Measurements from ENCODE around the gene ZSWIM9.

Gene ZSWIM9

DNA sequence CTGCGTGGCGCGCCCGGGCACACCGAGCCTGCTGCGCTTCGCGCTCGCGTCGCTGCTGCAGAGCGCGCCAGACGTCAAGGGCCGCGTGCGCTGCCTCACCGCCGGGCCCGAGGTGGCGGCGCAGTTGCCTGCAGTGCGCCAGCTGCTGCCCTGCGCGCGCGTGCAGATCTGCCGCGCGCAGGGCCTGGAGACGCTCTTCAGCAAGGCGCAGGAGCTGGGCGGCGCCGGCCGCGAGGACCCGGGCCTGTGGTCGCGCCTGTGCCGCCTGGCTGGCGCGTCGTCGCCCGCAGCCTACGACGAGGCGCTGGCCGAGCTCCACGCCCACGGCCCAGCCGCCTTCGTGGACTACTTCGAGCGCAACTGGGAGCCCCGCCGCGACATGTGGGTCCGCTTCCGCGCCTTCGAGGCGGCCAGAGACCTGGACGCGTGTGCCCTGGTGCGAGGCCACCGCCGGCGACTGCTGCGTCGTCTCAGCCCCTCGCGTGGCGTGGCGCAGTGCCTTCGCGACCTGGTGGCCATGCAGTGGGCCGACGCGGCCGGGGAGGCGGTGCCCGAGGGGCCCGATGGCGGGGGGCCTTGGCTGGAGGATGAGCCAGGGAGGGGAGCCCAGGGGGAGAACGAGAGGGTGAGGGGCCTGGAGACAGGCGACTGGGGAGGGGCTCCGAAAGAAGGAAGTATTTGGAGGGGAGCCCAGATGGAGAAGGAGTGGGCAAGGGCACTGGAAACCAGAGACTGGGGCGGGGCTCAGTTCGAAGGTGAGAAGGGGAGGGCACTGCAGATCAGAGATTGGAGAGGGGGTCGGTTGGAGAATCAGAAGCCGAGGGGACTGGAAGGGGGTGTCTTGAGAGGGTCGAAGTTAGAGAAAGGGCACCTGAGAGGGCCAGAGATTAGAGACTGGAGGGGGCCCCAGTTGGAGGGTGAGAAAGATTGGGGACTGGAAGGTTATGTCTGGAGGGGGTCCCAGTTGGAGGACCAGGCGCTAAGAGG is 24.7 kb downstream of the ZSWIM9 start:
- ChIA-PET CTCF (interaction anchor here (0.6 to 1.1 kb wide), 3 partner anchors 26 to 414 kb away, joined by 3 to 6 read pairs (median 5); no protein-coding TSS in a partner anchor), POLR2A (interaction anchor here (1.6 kb wide), 1 partner anchor 8 kb away, joined by 7 read pairs; no protein-coding TSS in a partner anchor)
- H3K4me1 ChIP-seq (ENCODE audit: control insufficient read depth, insufficient read depth, low read length) = 0 out of 2 replicates have a peak, but pooled peaks cover 2% of the 10 kb centered on the region
- TF ChIP-seq SP3 (tag by site-specific recombination; IDR thresholded peaks at IDR 0.05) (no peak), ZNF600 (tag by site-specific recombination; IDR thresholded peaks at IDR 0.05) (no peak), ZIC2 (tag by site-specific recombination; IDR thresholded peaks at IDR 0.05) (peak; percentile 59; the same call in 1 of the 2 replicates), ZNF580 (tag by site-specific recombination; IDR thresholded peaks at IDR 0.05) (no peak), ZNF560 (tag by site-specific recombination; IDR thresholded peaks at IDR 0.05; ENCODE audit: borderline replicate concordance) (no peak), ZNF791 (tag by site-specific recombination; IDR thresholded peaks at IDR 0.05) (no peak), ZSCAN30 (tag by site-specific recombination; IDR thresholded peaks at IDR 0.05) (no peak)
- TF ChIP-seq, protein P1, sequence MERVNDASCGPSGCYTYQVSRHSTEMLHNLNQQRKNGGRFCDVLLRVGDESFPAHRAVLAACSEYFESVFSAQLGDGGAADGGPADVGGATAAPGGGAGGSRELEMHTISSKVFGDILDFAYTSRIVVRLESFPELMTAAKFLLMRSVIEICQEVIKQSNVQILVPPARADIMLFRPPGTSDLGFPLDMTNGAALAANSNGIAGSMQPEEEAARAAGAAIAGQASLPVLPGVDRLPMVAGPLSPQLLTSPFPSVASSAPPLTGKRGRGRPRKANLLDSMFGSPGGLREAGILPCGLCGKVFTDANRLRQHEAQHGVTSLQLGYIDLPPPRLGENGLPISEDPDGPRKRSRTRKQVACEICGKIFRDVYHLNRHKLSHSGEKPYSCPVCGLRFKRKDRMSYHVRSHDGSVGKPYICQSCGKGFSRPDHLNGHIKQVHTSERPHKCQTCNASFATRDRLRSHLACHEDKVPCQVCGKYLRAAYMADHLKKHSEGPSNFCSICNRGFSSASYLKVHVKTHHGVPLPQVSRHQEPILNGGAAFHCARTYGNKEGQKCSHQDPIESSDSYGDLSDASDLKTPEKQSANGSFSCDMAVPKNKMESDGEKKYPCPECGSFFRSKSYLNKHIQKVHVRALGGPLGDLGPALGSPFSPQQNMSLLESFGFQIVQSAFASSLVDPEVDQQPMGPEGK (tag by site-specific recombination; IDR thresholded peaks at IDR 0.05) = no peak
- no peaks in the 10 kb centered on the region for H3K9me3 ChIP-seq (ENCODE audit: control insufficient read depth, insufficient read depth, low read depth, low read length)
- H3K36me3 ChIP-seq (ENCODE audit: control insufficient read depth in 2 of 2, insufficient read depth in 1 of 2, low read length in 2 of 2) = peaks cover under 1 to 12% of the 10 kb centered on the region in 2 experiments; a peak in 2 of 3 replicates
- H3K27ac ChIP-seq (ENCODE audit: extremely low read depth, low read depth, low read length) = no peak overlapping the region
- H3K4me3 ChIP-seq (ENCODE audit: low read depth, low read length) = no peak overlapping the region

GRCh38 chr19:48196321-48196763 is 25.9 kb downstream of the ZSWIM9 start:
- no peak overlapping the region for H3K4me3 ChIP-seq (ENCODE audit: low read depth, low read length)
- no peaks in the 10 kb centered on the region for H3K9me3 ChIP-seq (ENCODE audit: control insufficient read depth, insufficient read depth, low read depth, low read length)
- CTCF ChIA-PET = no interaction called here
- 0 out of 2 replicates have a peak, but pooled peaks cover 2% of the 10 kb centered on the region for H3K4me1 ChIP-seq (ENCODE audit: control insufficient read depth, insufficient read depth, low read length)
- no peak overlapping the region for H3K27ac ChIP-seq (ENCODE audit: extremely low read depth, low read depth, low read length)
- H3K36me3 ChIP-seq (ENCODE audit: control insufficient read depth in 2 of 2, insufficient read depth in 1 of 2, low read length in 2 of 2) = peaks cover 0 to 12% of the 10 kb centered on the region in 2 experiments; a peak in 2 of 3 replicates
- TF ChIP-seq ZNF23 (tag by site-specific recombination; IDR thresholded peaks at IDR 0.05; ENCODE audit: borderline replicate concordance) = no peak
- TF ChIP-seq, protein P2, sequence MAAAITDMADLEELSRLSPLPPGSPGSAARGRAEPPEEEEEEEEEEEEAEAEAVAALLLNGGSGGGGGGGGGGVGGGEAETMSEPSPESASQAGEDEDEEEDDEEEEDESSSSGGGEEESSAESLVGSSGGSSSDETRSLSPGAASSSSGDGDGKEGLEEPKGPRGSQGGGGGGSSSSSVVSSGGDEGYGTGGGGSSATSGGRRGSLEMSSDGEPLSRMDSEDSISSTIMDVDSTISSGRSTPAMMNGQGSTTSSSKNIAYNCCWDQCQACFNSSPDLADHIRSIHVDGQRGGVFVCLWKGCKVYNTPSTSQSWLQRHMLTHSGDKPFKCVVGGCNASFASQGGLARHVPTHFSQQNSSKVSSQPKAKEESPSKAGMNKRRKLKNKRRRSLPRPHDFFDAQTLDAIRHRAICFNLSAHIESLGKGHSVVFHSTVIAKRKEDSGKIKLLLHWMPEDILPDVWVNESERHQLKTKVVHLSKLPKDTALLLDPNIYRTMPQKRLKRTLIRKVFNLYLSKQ (tag by site-specific recombination; IDR thresholded peaks at IDR 0.05; ENCODE audit: borderline replicate concordance) = no peak
- TF ChIP-seq OVOL3 (tag by site-specific recombination; IDR thresholded peaks at IDR 0.05) = no peak
- POLR2A ChIA-PET = no interaction called here

- POLR2A ChIA-PET = interaction anchor here (0.6 kb wide), 1 partner anchor 157 kb away, joined by 3 read pairs; no protein-coding TSS in a partner anchor
- Histone ChIP-seq H3K27ac (ENCODE audit: extremely low read depth, low read depth, low read length) (no peak overlapping the region), H3K9me3 (ENCODE audit: control insufficient read depth, insufficient read depth, low read depth, low read length) (no peaks in the 10 kb centered on the region), H3K4me3 (ENCODE audit: low read depth, low read length) (no peak overlapping the region), H3K36me3 (ENCODE audit: control insufficient read depth in 2 of 2, insufficient read depth in 1 of 2, low read length in 2 of 2) (peaks cover 0 to 8% of the 10 kb centered on the region in 2 experiments; a peak in 2 of 3 replicates), H3K4me1 (ENCODE audit: control insufficient read depth, insufficient read depth, low read length) (0 out of 2 replicates have a peak, but pooled peaks cover 2% of the 10 kb centered on the region)
- CTCF ChIA-PET = interaction anchor here (1.9 kb wide), 1 partner anchor 70 kb away, joined by 7 read pairs; no protein-coding TSS in a partner anchor
- TF ChIP-seq PRDM1 (tag by site-specific recombination; IDR thresholded peaks at IDR 0.05) (peak; percentile 98), ZFHX2 (tag by site-specific recombination; conservative IDR thresholded peaks at IDR 0.05) (peak; percentile 43), EGR2 (tag by site-specific recombination; IDR thresholded peaks at IDR 0.05; ENCODE audit: low read depth) (peak; percentile 60; the same call in 1 of the 2 replicates), KLF1 (tag by site-specific recombination; IDR thresholded peaks at IDR 0.05) (0 out of 2 replicates have a peak, but pooled peaks have one; percentile 20), WT1 (tag by site-specific recombination; IDR thresholded peaks at IDR 0.05) (peak; percentile 64; the same call in 1 of the 2 replicates), KLF8 (tag by site-specific recombination; IDR thresholded peaks at IDR 0.05) (no peak), ZNF366 (tag by site-specific recombination; conservative IDR thresholded peaks at IDR 0.05) (peak; percentile 76), ZNF529 (tag by site-specific recombination; IDR thresholded peaks at IDR 0.05; ENCODE audit: insufficient replicate concordance) (no peak)
These were observed 26.6 kb downstream of the ZSWIM9 start for GRCh38 chr19:48196933-48197665.

Measured in HEK293 (cell line).